Skin epidermis (tissue), 12 donors: ENCODE data around the gene CIZ1.

Experiments
- H3K27ac ChIP-seq, 21 experiments: fragments of 200-600 bp; sonication (generic) in 11 of 21; one replicate each; pipeline ENCODE4 v1.5.0; 2020; ENCODE audit warnings: mild to moderate bottlenecking in 3 of 21, inconsistent platforms in 2 of 21, moderate library complexity in 2 of 21
- H3K4me3 ChIP-seq, 7 experiments: fragments of 200-600 bp; sonication (generic) in 2 of 7; one replicate each; pipeline ENCODE4 v1.5.0; 2020; ENCODE audit warnings: inconsistent platforms in 2 of 7, mild to moderate bottlenecking in 2 of 7, moderate library complexity in 1 of 7

The CIZ1 gene

GRCh38 chr9:128152133-128153059 lies 39.0 kb downstream of the CIZ1 start:
- Histone ChIP-seq H3K27ac (no peak overlapping the region), H3K4me3 (no peak overlapping the region)

- no peak overlapping the region for H3K4me3 ChIP-seq
- H3K27ac ChIP-seq: no peak overlapping the region
These were observed 39.9 kb downstream of the CIZ1 start for GRCh38 chr9:128151309-128152132.

- Histone ChIP-seq H3K27ac (peak overlapping the region in 2 of 21 experiments; percentile 2 to 69), H3K4me3 (no peak overlapping the region)
These were observed 40.6 kb downstream of the CIZ1 start for GRCh38 chr9:128150594-128151308.

- peak overlapping the region in 4 of 21 experiments; percentile 44 to 69 (median 63) for H3K27ac ChIP-seq
These were observed 41.3 kb downstream of the CIZ1 start for GRCh38 chr9:128149951-128150593.

GRCh38 chr9:128149001-128149701 lies 42.2 kb downstream of the CIZ1 start, which contains the start of gene LCN2:
Gene LCN2 (plus strand): TSS chr9:128149453. CDS start chr9:128149526, 73 bp downstream.
- H3K27ac ChIP-seq: peak within 1 kb of the TSS in 8 of 21 experiments; percentile 19 to 71 (median 44)

More at GRCh38 chr9:128149951-128150593, 41.3 kb downstream of the CIZ1 start:
- no peak overlapping the region for H3K4me3 ChIP-seq

GRCh38 chr9:128148509-128149000 lies 42.8 kb downstream of the CIZ1 start:
- no peak overlapping the region for H3K4me3 ChIP-seq
- peak overlapping the region in 7 of 21 experiments; percentile 19 to 71 (median 37) for H3K27ac ChIP-seq

More at GRCh38 chr9:128149001-128149701, 42.2 kb downstream of the CIZ1 start, which contains the start of gene LCN2:
- no peak within 1 kb of the TSS for H3K4me3 ChIP-seq

- no peak overlapping the region for H3K4me3 ChIP-seq
- peak overlapping the region in 4 of 21 experiments; percentile 9 to 66 (median 26) for H3K27ac ChIP-seq
These were observed 44.7 kb downstream of the CIZ1 start for GRCh38 chr9:128146591-128147120.

- H3K27ac ChIP-seq: peak overlapping the region in 4 of 21 experiments; percentile 9 to 66 (median 26)
- no peak overlapping the region for H3K4me3 ChIP-seq
These were observed 45.4 kb downstream of the CIZ1 start for GRCh38 chr9:128145951-128146351.

- no peak overlapping the region for H3K4me3 ChIP-seq
- H3K27ac ChIP-seq: peak overlapping the region in 6 of 21 experiments; percentile 9 to 66 (median 54)
These were observed 45.8 kb downstream of the CIZ1 start for GRCh38 chr9:128145536-128145935.

GRCh38 chr9:128144239-128145181 lies 46.9 kb downstream of the CIZ1 start:
- peak overlapping the region in 5 of 21 experiments; percentile 9 to 62 (median 49) for H3K27ac ChIP-seq
- no peak overlapping the region for H3K4me3 ChIP-seq

GRCh38 chr9:128143525-128144238 lies 47.7 kb downstream of the CIZ1 start:
- H3K27ac ChIP-seq: peak overlapping the region in 1 of 21 experiments; percentile 15
- H3K4me3 ChIP-seq: no peak overlapping the region

- H3K4me3 ChIP-seq: no peak overlapping the region
- H3K27ac ChIP-seq: no peak overlapping the region
These were observed 48.8 kb downstream of the CIZ1 start for GRCh38 chr9:128142596-128142995.

GRCh38 chr9:128142061-128142460 lies 49.3 kb downstream of the CIZ1 start:
- no peak overlapping the region for H3K27ac ChIP-seq

GRCh38 chr9:128141604-128142003 lies 49.8 kb downstream of the CIZ1 start:
- H3K4me3 ChIP-seq: no peak overlapping the region
- no peak overlapping the region for H3K27ac ChIP-seq

More at GRCh38 chr9:128142061-128142460, 49.3 kb downstream of the CIZ1 start:
- no peak overlapping the region for H3K4me3 ChIP-seq

- no peak overlapping the region for H3K4me3 ChIP-seq
These were observed 51.8 kb downstream of the CIZ1 start for GRCh38 chr9:128139621-128140020.

GRCh38 chr9:128138001-128138400 lies 53.4 kb downstream of the CIZ1 start:
- H3K4me3 ChIP-seq: no peak overlapping the region
- no peak overlapping the region for H3K27ac ChIP-seq

More at GRCh38 chr9:128139621-128140020, 51.8 kb downstream of the CIZ1 start:
- no peak overlapping the region for H3K27ac ChIP-seq
